K562 (cell line): ENCODE measurements around the gene TRAK1. TPM values are rescaled to one million over a fixed set of nuclear protein-coding genes. Genes with fewer than 3 reads are reported as not detected.

ENCODE experiments used
- ATAC-seq: fragments of 200-7000 bp; cut with Tn5 transposase; 3 replicates; pipeline ENCODE4 v1.9.1; 2020; ENCODE audit warnings: moderate library complexity
- BruUV-seq: library from RNA; stranded (reverse); fragments of 400-500 nt; replicated peaks from 2 replicates; lab custom pipeline; 2021; lab: Mats Ljungman, UMichigan
- CTCF ChIA-PET: fragments of 300-600 bp; formaldehyde crosslinking; extraction: SDS; loops from one replicate; lab custom pipeline; 2021; ENCODE audit warnings: low intra/inter-chr PET ratio; lab: Yijun Ruan, JAX
- POLR2A ChIA-PET: fragments of 300-600, 350-650 bp; sonication (Branson Sonifier 250); formaldehyde crosslinking; extraction: SDS; loops from one replicate; lab custom pipeline; 2021; ENCODE audit warnings: antibody characterized with exemption, inconsistent platforms; lab: Yijun Ruan, JAX
- DNase-seq, 4 experiments: peaks; one replicate each; pipeline versions ENCODE4 v3.0.0 to v3.0.0-alpha.2; 2011 to 2018; ENCODE audit warnings: low spot score in 3 of 4, mixed read lengths in 3 of 4; ENCODE audit errors: extremely low read depth in 1 of 4
- FAIRE-seq: peaks from 2 replicates; lab custom pipeline; 2011; peaks lifted over from hg19 to GRCh38; lab: Jason Lieb, UNC
- H2AFZ ChIP-seq: 2 replicates; pipeline ENCODE4 v1.6.0; 2011; ENCODE audit warnings: low read depth, low read length, control low read depth, inconsistent platforms
- H3K27ac ChIP-seq: fragments of 200-600 bp; 3 replicates; pipeline ENCODE4 v1.8.0; 2011; ENCODE audit warnings: low read depth, mild to moderate bottlenecking, control low read depth, inconsistent platforms, low read length, moderate library complexity, mixed read lengths; ENCODE audit errors: extremely low read depth
- H3K27me3 ChIP-seq, 2 experiments: fragments of 300-600 bp in 1 of 2; 2 replicates in 1 of 2; 3 replicates in 1 of 2; pipeline versions ENCODE4 v1.6.0 to v1.8.0; 2011; ENCODE audit warnings: inconsistent platforms in 2 of 2, low read length in 2 of 2, mild to moderate bottlenecking in 1 of 2, mixed read lengths in 1 of 2, moderate library complexity in 1 of 2; ENCODE audit not compliant: control insufficient read depth in 2 of 2, insufficient read depth in 2 of 2
- H3K36me3 ChIP-seq: fragments of 300-600 bp; 3 replicates; pipeline ENCODE4 v1.8.0; 2011; ENCODE audit warnings: mild to moderate bottlenecking, low read length, inconsistent platforms; ENCODE audit not compliant: control insufficient read depth, insufficient read depth
- H3K4me1 ChIP-seq, 2 experiments: fragments of 200-600 bp in 1 of 2; replicated peaks in 1 of 2; 2 replicates in 1 of 2; 3 replicates in 1 of 2; pipeline versions ENCODE4 v1.5.1 to v1.8.0; 2011; ENCODE audit warnings: inconsistent platforms in 2 of 2, low read length in 2 of 2, mild to moderate bottlenecking in 1 of 2, mixed read lengths in 1 of 2, moderate library complexity in 1 of 2; ENCODE audit not compliant: control insufficient read depth in 2 of 2, insufficient read depth in 2 of 2
- H3K4me2 ChIP-seq: 2 replicates; pipeline ENCODE4 v1.6.1; 2011; ENCODE audit warnings: low read length, control low read depth, inconsistent platforms, mixed read lengths; ENCODE audit not compliant: insufficient read depth
- H3K4me3 ChIP-seq: fragments of 200-600 bp; sonication (generic), shearing (Covaris generic); 2 replicates; pipeline ENCODE4 v1.5.1; 2016; ENCODE audit warnings: control low read depth, inconsistent platforms
- H3K79me2 ChIP-seq: fragments of 200-600 bp; 3 replicates; pipeline ENCODE4 v1.8.0; 2011; ENCODE audit warnings: low read length, inconsistent platforms; ENCODE audit not compliant: control insufficient read depth, insufficient read depth
- H3K9ac ChIP-seq, 2 experiments: 2 replicates each; pipeline versions ENCODE4 v1.6.0 to v1.6.1; 2011; ENCODE audit warnings: low read depth in 2 of 2, low read length in 2 of 2, control low read depth in 1 of 2, inconsistent platforms in 1 of 2, mild to moderate bottlenecking in 1 of 2, mixed read lengths in 1 of 2; ENCODE audit not compliant: insufficient read depth in 1 of 2
- H3K9me1 ChIP-seq: one replicate; pipeline ENCODE4 v1.6.0; 2011; ENCODE audit warnings: inconsistent platforms, mild to moderate bottlenecking, low read length, moderate library complexity; ENCODE audit not compliant: control insufficient read depth, insufficient read depth
- H3K9me3 ChIP-seq: replicated peaks from 2 replicates; pipeline ENCODE4 v1.5.1; 2011; ENCODE audit warnings: low read depth, low read length, inconsistent platforms; ENCODE audit not compliant: control insufficient read depth, insufficient read depth
- H4K20me1 ChIP-seq: replicated peaks from 2 replicates; pipeline ENCODE4 v1.6.1; 2011; ENCODE audit warnings: low read length, inconsistent platforms, mixed read lengths; ENCODE audit not compliant: control insufficient read depth, insufficient read depth
- FOXJ2 ChIP-seq: fragments of 200-800 bp; sonication (Bioruptor generic); IDR thresholded peaks from 2 replicates; pipeline ENCODE4 v1.6.1; 2016; ENCODE audit warnings: missing genetic modification characterization, missing compliant biosample characterization
- RFX1 ChIP-seq: fragments of 450-650 bp; IDR thresholded peaks from 2 replicates; pipeline ENCODE4 v1.6.1; 2016; ENCODE audit warnings: mild to moderate bottlenecking, moderate library complexity
- ZNF583 ChIP-seq: fragments of 250-450 bp; sonication (Bioruptor Pico); IDR thresholded peaks from 2 replicates; pipeline ENCODE4 v1.4.0; 2020
- ZNF639 ChIP-seq, 2 experiments: fragments of 200-800 bp in 1 of 2; sonication (Bioruptor generic) in 1 of 2; sonication (generic) in 1 of 2; formaldehyde crosslinking in 1 of 2; IDR thresholded peaks in 1 of 2; conservative IDR thresholded peaks in 1 of 2; 2 replicates each; pipeline versions ENCODE4 v1.5.0 to v1.6.1; 2016 to 2020; ENCODE audit warnings: missing compliant biosample characterization in 1 of 2, missing genetic modification characterization in 1 of 2, missing genetic modification reagents in 1 of 2
- WGBS: fragments of 100-300 bp; shearing (Covaris generic); methylation state at CpG from one replicate; pipeline ENCODE4 v1.1.6; 2016; ENCODE audit warnings: low coverage, mixed read lengths; ENCODE audit not compliant: insufficient coverage; ENCODE audit errors: missing lambda C conversion rate; 5-methylcytosine and 5-hydroxymethylcytosine counted together
- in situ Hi-C: fragments of 300-500 bp; cut with MboI; formaldehyde crosslinking; loops from 4 replicates; pipeline ENCODE4 v1.15.0; 2018; ENCODE audit warnings: inconsistent platforms, mixed read lengths
- intact Hi-C: fragments of 100-400 bp; cut with micrococcal nuclease; formaldehyde crosslinking; loops from 2 replicates; pipeline ENCODE4 v1.14.2; 2022
- polyA plus RNA-seq, 8 experiments: library from polyadenylated mRNA; depleted of rRNA in 4 of 8; stranded (reverse) in 5 of 8; unstranded in 3 of 8; fragments of >200 nt; fragmentation: Nextera tagmentation in 2 of 8; fragmentation: Illumina TruSeq in 1 of 8; extraction: Ambion mirVana in 2 of 8; extraction: Trizol in 1 of 8; gene quantifications; 2 replicates each; pipeline versions ENCODE4 v1.2.1 to v1.2.3, GENCODE V29; 2011 to 2014; ENCODE audit warnings: inconsistent platforms in 1 of 8, missing spikeins in 1 of 8
- total RNA-seq, 7 experiments: library from RNA; depleted of rRNA in 6 of 7; stranded (reverse); fragments of >200 nt in 6 of 7; fragmentation: Illumina TruSeq in 2 of 7; extraction: Trizol in 2 of 7; gene quantifications; 2 replicates each; pipeline versions ENCODE4 v1.2.1 to v1.2.3, GENCODE V29; 2011 to 2021; ENCODE audit warnings: low replicate concordance in 1 of 7

The TRAK1 gene
- total and polyA plus RNA-seq, 9 of the 15 experiments (the other 6 are each of a cell fraction or from before 2014, with no cell fraction given), result 5.3 to 28.5 (median 17.5) TPM

- DNase-seq, result no peak
- ATAC-seq, result no peak; the same call in 1 of the 3 replicates
- in situ Hi-C loops, result no loop called here
- Histone ChIP-seq H3K9me3 (no peaks in the 10 kb centered on the region), H3K27ac (no peak overlapping the region), H3K36me3 (no peaks in the 10 kb centered on the region), H3K4me3 (no peak overlapping the region), H3K9me1 (peaks cover 5% of the 10 kb centered on the region), H3K4me2 (no peak overlapping the region), H3K27me3 (no peaks in the 10 kb centered on the region), H3K9ac (no peak overlapping the region; a peak in 1 of 4 replicates), H2AFZ (no peak overlapping the region), H4K20me1 (peaks cover 11% of the 10 kb centered on the region), H3K4me1 (no peaks in the 10 kb centered on the region; a peak in 1 of 5 replicates), H3K79me2 (peaks cover 18% of the 10 kb centered on the region; the same call in 2 of the 3 replicates)
- intact Hi-C loops, result no loop called here
- FAIRE-seq, result no peak
- TF ChIP-seq ZNF639 (CRISPR knock-in tag; conservative IDR thresholded peaks at IDR 0.05 in 1 of 2, IDR thresholded peaks at IDR 0.05 in 1 of 2), result no peak
- TF ChIP-seq ZNF583 (CRISPR knock-in tag), result no peak
- 0 out of 2 replicates have a peak, but pooled peaks have one; percentile 5 for TF ChIP-seq RFX1
- peak; percentile 93 for TF ChIP-seq FOXJ2 (tag)
- ChIA-PET POLR2A (interaction anchor here (0.7 to 2.8 kb wide), 5 partner anchors 9 to 41 kb away, joined by 3 to 11 read pairs (median 3); no protein-coding TSS in a partner anchor), CTCF (no interaction called here)
- no TSS peak for BruUV-seq
- WGBS, result 44% methylated on average over 7 of the region's 7 CpGs
Observed at GRCh38 chr3:42066516-42067181, 24.5 kb upstream of the TRAK1 start.
